ENCODE measurements around the gene CD68. TPM values are rescaled to one million over a fixed set of nuclear protein-coding genes. Genes with fewer than 3 reads are reported as not detected.

The CD68 gene
- total RNA-seq, 1 donor from 2014 or later = 3.3 TPM

DNA sequence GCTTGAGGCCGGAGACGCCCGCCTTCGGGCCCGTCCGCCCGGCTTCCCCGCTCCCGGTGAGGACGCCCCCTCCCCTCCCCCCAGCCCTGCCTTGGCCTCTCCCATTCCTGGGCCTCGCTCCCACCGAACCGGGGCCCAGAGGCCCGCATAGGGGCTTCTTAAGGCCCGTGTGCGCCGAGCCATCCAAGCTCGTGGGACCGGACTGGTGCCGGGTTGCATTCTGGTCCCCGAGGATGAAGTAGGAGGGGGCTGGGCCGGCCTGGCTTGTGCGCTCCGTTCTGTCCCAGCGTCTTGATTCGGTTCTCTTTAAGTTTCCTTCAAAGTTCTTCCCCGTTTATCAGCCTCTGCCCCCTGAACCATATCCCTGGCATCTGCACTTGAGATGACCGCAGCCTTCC lies 17.2 kb upstream of the CD68 start:
- Mint-ChIP-seq H3K36me3 (ENCODE audit: low read depth) (peaks cover 21% of the 10 kb centered on the region), H3K9me3 (no peaks in the 10 kb centered on the region), H3K4me1 (ENCODE audit: low read depth) (peaks cover 49% of the 10 kb centered on the region), H3K27ac (peak overlapping the region; percentile 95), H3K4me3 (peak overlapping the region; percentile 97), H3K27me3 (ENCODE audit: insufficient read depth) (no peaks in the 10 kb centered on the region)
- intact Hi-C loops (cut with micrococcal nuclease) = no loop called here
- no peak for DNase-seq (ENCODE audit: low spot score)

DNA sequence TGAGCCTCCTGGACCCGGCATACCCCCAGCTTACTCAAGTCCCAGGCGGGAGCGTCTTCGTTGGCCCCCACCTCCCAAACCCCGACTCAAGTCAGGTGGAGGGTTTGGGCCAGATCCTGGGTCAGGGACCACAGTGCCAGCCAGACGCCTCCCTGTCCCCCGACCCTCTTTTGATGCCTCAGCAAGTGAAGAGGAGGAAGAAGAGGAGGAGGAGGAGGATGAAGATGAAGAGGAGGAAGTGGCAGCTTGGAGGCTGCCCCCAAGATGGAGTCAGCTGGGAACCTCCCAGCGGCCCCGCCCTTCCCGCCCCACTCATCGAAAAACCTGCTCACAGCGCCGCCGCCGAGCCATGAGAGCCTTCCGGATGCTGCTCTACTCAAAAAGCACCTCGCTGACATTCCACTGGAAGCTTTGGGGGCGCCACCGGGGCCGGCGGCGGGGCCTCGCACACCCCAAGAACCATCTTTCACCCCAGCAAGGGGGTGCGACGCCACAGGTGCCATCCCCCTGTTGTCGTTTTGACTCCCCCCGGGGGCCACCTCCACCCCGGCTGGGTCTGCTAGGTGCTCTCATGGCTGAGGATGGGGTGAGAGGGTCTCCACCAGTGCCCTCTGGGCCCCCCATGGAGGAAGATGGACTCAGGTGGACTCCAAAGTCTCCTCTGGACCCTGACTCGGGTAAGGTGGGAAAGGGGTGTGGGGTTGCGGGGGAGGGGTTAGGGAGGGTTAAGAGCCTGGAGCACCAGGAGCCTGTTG lies 16.1 kb upstream of the CD68 start:
- Mint-ChIP-seq H3K27ac (peak overlapping the region; percentile 95), H3K27me3 (ENCODE audit: insufficient read depth) (no peaks in the 10 kb centered on the region), H3K36me3 (ENCODE audit: low read depth) (peaks cover 24% of the 10 kb centered on the region), H3K9me3 (no peaks in the 10 kb centered on the region), H3K4me1 (ENCODE audit: low read depth) (peaks cover 42% of the 10 kb centered on the region), H3K4me3 (peak overlapping the region; percentile 97)
- DNase-seq (ENCODE audit: low spot score) = no peak
- intact Hi-C loops (cut with micrococcal nuclease) = no loop called here

DNA sequence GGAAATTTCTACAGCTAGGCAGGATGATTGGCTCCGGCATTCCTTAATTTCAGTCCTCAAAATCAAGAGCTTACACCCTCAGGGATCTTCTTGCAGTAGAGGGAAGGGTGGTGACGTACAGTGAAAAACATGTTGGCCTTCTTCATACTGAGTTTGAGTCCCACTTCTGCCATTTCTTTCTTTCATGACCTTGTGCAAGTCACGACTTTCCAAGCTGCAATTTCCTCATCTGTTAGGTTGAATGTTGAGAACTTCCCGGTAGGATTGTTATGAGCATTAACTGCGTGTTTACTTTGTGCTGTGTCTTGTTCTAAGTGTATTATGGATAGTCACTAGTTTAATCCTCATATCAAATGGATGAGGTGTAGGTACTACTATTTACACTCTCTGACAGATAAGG lies 9.9 kb upstream of the CD68 start:
- no peak for DNase-seq (ENCODE audit: low spot score)
- Mint-ChIP-seq H3K27ac (no peak overlapping the region), H3K9me3 (no peaks in the 10 kb centered on the region), H3K36me3 (ENCODE audit: low read depth) (peaks cover 51% of the 10 kb centered on the region), H3K4me1 (ENCODE audit: low read depth) (peaks cover 23% of the 10 kb centered on the region), H3K4me3 (no peak overlapping the region), H3K27me3 (ENCODE audit: insufficient read depth) (peaks cover 2% of the 10 kb centered on the region)
- intact Hi-C loops (cut with micrococcal nuclease) = no loop called here

DNA sequence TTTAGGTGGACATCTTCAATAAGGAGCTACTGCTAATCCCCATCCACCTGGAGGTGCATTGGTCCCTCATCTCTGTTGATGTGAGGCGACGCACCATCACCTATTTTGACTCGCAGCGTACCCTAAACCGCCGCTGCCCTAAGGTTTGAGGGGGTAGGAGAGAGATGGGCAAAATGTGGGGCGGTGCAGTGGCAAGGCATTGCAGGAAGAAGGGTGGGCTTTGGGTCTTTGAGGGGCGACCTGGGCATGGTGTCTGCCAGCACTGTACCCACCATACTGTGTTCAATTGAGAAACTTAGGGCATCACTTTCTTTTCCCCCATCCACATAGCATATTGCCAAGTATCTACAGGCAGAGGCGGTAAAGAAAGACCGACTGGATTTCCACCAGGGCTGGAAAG lies 9.1 kb upstream of the CD68 start:
- Mint-ChIP-seq H3K4me1 (ENCODE audit: low read depth) (peaks cover 30% of the 10 kb centered on the region), H3K4me3 (peak overlapping the region; percentile 74), H3K36me3 (ENCODE audit: low read depth) (peaks cover 56% of the 10 kb centered on the region), H3K27me3 (ENCODE audit: insufficient read depth) (peaks cover 2% of the 10 kb centered on the region), H3K27ac (no peak overlapping the region), H3K9me3 (no peaks in the 10 kb centered on the region)
- intact Hi-C loops (cut with micrococcal nuclease) = loop anchor here (5.0 kb wide), 1 partner anchor 677 kb away; the partner anchor contains the start of genes CTC1 and PFAS
- no peak for DNase-seq (ENCODE audit: low spot score)

DNA sequence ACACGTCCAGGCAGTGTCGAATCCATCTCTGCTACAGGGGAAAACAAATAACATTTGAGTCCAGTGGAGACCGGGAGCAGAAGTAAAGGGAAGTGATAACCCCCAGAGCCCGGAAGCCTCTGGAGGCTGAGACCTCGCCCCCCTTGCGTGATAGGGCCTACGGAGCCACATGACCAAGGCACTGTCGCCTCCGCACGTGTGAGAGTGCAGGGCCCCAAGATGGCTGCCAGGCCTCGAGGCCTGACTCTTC lies 7.2 kb upstream of the CD68 start:
- Mint-ChIP-seq H3K9me3 (no peaks in the 10 kb centered on the region), H3K4me1 (ENCODE audit: low read depth) (peaks cover 49% of the 10 kb centered on the region), H3K27ac (peak overlapping the region; percentile 100), H3K27me3 (ENCODE audit: insufficient read depth) (peaks cover 2% of the 10 kb centered on the region), H3K36me3 (ENCODE audit: low read depth) (peaks cover 68% of the 10 kb centered on the region), H3K4me3 (peak overlapping the region; percentile 94)
- no peak for DNase-seq (ENCODE audit: low spot score)
- intact Hi-C loops (cut with micrococcal nuclease) = loop anchor here (1.0 to 5.0 kb wide), 13 partner anchors 11 to 675 kb away; partner anchors contain the start of genes CTC1, EIF5A, GABARAP and KDM6B

DNA sequence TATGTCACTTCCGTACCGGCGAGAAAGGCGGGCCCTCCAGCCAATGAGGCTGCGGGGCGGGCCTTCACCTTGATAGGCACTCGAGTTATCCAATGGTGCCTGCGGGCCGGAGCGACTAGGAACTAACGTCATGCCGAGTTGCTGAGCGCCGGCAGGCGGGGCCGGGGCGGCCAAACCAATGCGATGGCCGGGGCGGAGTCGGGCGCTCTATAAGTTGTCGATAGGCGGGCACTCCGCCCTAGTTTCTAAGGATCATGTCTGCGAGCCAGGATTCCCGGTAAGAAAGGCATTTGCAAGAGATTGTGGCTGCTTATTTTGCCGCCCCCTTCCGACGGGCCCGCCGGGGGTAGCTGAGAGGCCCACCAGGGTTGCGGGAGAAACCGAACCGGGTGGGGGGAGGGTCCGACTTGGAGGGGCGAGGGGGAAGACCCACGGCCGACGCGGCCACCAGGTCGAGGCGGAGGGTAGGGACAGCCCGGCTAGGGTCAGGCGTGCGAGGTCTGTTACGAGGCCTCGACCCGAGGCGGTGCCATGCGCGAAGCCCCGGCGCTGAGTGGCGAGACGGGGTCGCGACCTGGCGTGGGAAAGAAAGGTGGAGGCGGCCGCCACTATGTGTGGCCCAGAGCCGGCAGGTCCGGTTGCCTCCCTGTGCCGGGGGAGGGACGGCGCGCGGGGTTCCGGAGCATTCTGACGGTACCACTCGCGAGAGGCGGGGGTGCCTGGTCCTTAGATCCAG lies 6.7 kb upstream of the CD68 start:
- peak overlapping the region; percentile 100 for H3K27ac Mint-ChIP-seq
- no peaks in the 10 kb centered on the region for H3K9me3 Mint-ChIP-seq
- intact Hi-C loops (cut with micrococcal nuclease) = loop anchor here (1.0 to 5.0 kb wide), 13 partner anchors 11 to 675 kb away; partner anchors contain the start of genes CTC1, EIF5A, GABARAP and KDM6B
- peaks cover 2% of the 10 kb centered on the region for H3K27me3 Mint-ChIP-seq (ENCODE audit: insufficient read depth)
- peak overlapping the region; percentile 94 for H3K4me3 Mint-ChIP-seq
- DNase-seq (ENCODE audit: low spot score) = peak; percentile 100
- peaks cover 54% of the 10 kb centered on the region for H3K4me1 Mint-ChIP-seq (ENCODE audit: low read depth)
- peaks cover 68% of the 10 kb centered on the region for H3K36me3 Mint-ChIP-seq (ENCODE audit: low read depth)

DNA sequence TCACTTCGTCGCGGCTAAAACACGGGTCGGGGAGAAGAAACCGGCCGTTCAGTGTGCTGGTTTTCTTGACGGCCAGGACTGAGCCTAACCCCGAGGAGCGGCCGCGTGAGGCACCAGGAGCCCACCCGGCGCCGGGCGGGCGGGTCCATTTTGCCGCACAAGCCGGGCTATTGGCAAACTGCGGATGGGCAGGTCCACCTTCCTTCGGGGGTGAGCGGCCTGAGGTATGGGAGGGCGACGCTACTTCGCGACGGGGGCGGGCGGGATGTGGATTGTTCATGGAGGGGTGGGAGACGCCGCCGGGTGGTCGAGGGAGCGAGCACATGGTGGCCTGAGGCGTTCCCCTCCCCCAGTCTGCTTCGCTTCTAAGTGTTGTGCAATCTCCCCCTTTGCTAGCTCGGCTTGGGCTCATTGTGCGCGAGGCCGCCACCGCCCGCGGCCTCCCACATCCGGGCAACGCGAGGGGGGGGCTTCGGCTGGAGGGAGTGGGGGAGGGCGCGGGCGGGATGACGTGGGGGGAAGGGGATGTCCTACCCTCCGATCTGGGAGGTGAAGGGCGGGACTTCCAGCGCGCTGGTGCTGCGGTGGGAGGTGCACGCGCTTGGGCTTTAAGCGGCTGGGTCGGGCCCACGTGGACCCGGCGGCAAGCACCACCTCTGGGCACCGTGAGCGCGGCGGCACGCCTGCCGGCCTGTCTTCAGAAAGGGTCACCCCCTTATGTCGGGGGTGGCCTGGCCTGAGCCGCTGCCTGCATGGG lies 5.9 kb upstream of the CD68 start:
- Mint-ChIP-seq H3K4me3 (peak overlapping the region; percentile 94), H3K27ac (peak overlapping the region; percentile 100), H3K9me3 (no peaks in the 10 kb centered on the region), H3K27me3 (ENCODE audit: insufficient read depth) (peaks cover 2% of the 10 kb centered on the region), H3K4me1 (ENCODE audit: low read depth) (peaks cover 61% of the 10 kb centered on the region), H3K36me3 (ENCODE audit: low read depth) (peaks cover 75% of the 10 kb centered on the region)
- intact Hi-C loops (cut with micrococcal nuclease) = loop anchor here (2.0 to 5.0 kb wide), 4 partner anchors 119 to 674 kb away; partner anchors contain the start of genes CTC1, GABARAP, KDM6B and PFAS
- DNase-seq (ENCODE audit: low spot score) = peak; percentile 86

DNA sequence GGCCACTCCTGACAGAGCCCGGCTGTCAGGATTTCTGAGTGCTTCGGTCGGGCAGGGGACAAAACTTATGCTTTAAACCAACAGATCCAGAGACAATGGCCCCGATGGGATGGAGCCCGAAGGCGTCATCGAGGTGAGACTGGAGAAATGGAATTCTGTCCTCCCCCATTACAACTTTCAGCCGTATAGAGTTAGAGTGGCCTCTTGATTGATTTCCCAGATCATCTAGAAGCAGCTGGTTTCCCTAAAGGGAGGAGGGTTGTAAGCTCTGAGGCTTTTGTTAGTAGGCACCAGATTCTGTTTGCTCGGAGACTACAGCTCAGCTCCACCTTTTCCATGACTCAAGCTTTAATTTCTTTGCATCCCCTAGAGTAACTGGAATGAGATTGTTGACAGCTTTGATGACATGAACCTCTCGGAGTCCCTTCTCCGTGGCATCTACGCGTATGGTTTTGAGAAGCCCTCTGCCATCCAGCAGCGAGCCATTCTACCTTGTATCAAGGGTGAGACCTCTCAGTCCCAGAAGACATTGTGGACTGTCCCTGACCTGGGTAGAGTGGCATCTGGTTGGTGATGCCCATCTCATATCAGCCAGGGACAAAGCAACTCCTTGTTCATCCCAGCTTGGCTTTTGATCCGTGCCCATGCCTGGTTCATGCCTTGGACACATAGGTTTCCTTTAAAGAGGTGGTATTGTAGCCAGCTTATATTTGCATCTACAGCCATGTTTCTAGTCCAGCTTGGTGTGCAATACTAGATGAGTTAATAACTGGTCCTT lies 5.1 kb upstream of the CD68 start:
- H3K36me3 Mint-ChIP-seq (ENCODE audit: low read depth) = peaks cover 81% of the 10 kb centered on the region
- H3K4me3 Mint-ChIP-seq = peak overlapping the region; percentile 94
- DNase-seq (ENCODE audit: low spot score) = no peak
- intact Hi-C loops (cut with micrococcal nuclease) = loop anchor here (5.0 kb wide), 1 partner anchor 673 kb away; the partner anchor contains the start of genes CTC1 and PFAS
- peaks cover 2% of the 10 kb centered on the region for H3K27me3 Mint-ChIP-seq (ENCODE audit: insufficient read depth)
- peaks cover 68% of the 10 kb centered on the region for H3K4me1 Mint-ChIP-seq (ENCODE audit: low read depth)
- no peaks in the 10 kb centered on the region for H3K9me3 Mint-ChIP-seq
- H3K27ac Mint-ChIP-seq = peak overlapping the region; percentile 100

DNA sequence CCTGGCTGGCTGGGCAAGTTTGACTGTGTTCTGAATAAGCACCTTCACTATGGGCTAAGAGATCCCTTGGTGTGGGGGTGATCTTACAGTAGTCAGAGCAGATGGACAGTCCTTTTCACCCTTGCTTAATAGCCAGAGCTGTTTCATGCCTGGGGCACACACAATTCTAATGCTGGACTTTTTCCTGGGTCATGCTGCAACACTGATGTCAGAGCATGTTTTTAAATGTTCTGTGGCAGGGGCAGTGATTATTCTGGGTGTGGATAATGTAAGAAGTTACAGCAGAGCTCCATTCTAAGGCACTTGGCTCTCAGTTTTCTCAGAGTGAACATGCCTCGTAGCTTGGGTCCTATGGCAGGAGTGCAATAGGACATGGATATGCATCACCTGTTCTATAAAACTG lies 4.0 kb upstream of the CD68 start:
- no peak for DNase-seq (ENCODE audit: low spot score)
- peaks cover 80% of the 10 kb centered on the region for H3K36me3 Mint-ChIP-seq (ENCODE audit: low read depth)
- H3K4me1 Mint-ChIP-seq (ENCODE audit: low read depth) = peaks cover 78% of the 10 kb centered on the region
- H3K4me3 Mint-ChIP-seq = peak overlapping the region; percentile 94
- H3K27me3 Mint-ChIP-seq (ENCODE audit: insufficient read depth) = peaks cover 2% of the 10 kb centered on the region
- intact Hi-C loops (cut with micrococcal nuclease) = no loop called here
- H3K27ac Mint-ChIP-seq = peak overlapping the region; percentile 29
- H3K9me3 Mint-ChIP-seq = no peaks in the 10 kb centered on the region

DNA sequence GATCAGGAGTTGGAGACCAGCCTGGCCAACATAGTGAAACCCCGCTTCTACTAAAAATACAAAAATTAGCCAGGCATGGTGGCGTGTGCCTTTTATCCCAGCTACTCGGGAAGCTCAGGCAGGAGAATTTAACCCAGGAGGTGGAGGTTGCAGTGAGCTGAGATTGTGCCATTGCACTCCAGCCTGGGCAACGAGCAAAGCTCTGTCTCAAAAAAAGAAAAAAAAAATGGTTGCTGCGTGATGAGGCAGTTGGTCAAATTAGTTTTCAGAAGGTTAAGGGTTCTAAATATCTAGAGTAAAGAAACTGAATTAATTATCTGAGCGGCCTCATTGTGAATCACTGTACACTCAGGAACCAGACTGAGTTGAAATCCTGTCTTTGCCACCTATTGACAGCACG lies 3.5 kb upstream of the CD68 start:
- Mint-ChIP-seq H3K9me3 (no peaks in the 10 kb centered on the region), H3K27me3 (ENCODE audit: insufficient read depth) (peaks cover 2% of the 10 kb centered on the region), H3K4me1 (ENCODE audit: low read depth) (peaks cover 81% of the 10 kb centered on the region), H3K27ac (peak overlapping the region; percentile 46), H3K36me3 (ENCODE audit: low read depth) (peaks cover 80% of the 10 kb centered on the region), H3K4me3 (peak overlapping the region; percentile 94)
- intact Hi-C loops (cut with micrococcal nuclease) = no loop called here
- no peak for DNase-seq (ENCODE audit: low spot score)

DNA sequence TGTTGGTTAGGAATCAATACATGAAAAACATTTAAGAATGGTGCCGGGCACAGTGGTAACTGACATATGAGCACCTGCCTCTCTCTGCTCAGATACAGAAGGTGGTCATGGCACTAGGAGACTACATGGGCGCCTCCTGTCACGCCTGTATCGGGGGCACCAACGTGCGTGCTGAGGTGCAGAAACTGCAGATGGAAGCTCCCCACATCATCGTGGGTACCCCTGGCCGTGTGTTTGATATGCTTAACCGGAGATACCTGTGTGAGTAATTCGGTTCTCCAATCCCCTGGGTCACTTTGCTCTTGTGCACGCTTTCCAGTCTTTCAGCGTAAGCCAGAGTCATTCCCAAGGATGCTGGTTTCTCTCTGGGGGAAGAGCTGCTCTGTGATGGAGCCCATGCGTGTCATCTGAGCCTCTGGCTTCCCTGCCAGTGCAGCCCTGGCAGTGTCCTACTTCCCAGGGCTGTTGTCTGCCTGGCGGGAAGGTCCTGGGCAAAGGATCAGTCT lies 3.0 kb upstream of the CD68 start:
- H3K4me3 Mint-ChIP-seq = peak overlapping the region; percentile 94
- no peak for DNase-seq (ENCODE audit: low spot score)
- peaks cover 2% of the 10 kb centered on the region for H3K27me3 Mint-ChIP-seq (ENCODE audit: insufficient read depth)
- no peaks in the 10 kb centered on the region for H3K9me3 Mint-ChIP-seq
- H3K27ac Mint-ChIP-seq = peak overlapping the region; percentile 46
- H3K4me1 Mint-ChIP-seq (ENCODE audit: low read depth) = peaks cover 81% of the 10 kb centered on the region
- intact Hi-C loops (cut with micrococcal nuclease) = no loop called here
- peaks cover 78% of the 10 kb centered on the region for H3K36me3 Mint-ChIP-seq (ENCODE audit: low read depth)

Measured in activated T-helper 1 cell treated with anti-CD3 and anti-CD28 coated beads, Interleukin-12 subunit alpha, Interleukin-12 subunit beta, Interleukin-2, Interleukin-4 antibody, amounts not matched to agents 30 ng/mL and 10 ng/mL and 1 ng/mL, durations not matched to agents 14 hours and 24 hours and 36 hours (primary cell).